GM12875 (cell line): ENCODE measurements around the gene NEK7.

Source experiments
- H3K4me3 ChIP-seq: one replicate; pipeline ENCODE4 v1.5.1; 2011; ENCODE audit warnings: low read depth, low read length, control low read depth
- TF ChIP-seq, protein P1 (sequence below): IDR thresholded peaks from 2 replicates; pipeline ENCODE4 v1.5.1; 2011; ENCODE audit warnings: low read depth, mild to moderate bottlenecking, control low read depth, inconsistent platforms, low read length, moderate library complexity, borderline replicate concordance; ENCODE audit not compliant: insufficient read depth

The NEK7 gene

DNA sequence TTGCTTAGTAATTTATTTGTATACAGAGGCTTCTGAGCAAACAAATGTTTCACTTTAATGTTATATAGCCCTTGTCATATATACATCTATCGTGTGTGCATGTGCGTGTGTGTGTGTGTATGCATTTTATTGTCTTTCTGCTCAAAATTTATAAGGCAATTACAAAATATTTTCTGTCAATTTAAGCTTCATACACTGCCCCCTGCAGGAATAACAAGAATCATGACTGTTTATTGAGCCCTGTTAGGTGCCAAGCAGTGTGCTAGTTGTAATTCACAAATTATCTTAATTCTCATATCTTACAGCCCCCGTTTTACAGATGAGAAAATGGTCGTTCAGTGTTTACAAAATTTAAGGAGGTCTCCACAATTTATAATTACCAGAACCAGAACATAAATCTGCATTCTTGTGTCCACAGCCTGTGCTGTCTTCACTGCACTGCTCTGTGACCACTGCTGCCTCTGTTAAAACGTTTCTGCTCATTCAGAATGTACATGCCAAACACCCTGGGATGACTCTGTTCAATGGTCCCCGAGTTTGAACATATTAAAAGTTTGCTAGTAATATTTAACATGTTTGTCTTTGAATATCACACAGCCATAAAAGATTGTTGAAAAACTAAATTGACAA lies 202.3 kb downstream of the NEK7 start:
- TF ChIP-seq, protein P1, sequence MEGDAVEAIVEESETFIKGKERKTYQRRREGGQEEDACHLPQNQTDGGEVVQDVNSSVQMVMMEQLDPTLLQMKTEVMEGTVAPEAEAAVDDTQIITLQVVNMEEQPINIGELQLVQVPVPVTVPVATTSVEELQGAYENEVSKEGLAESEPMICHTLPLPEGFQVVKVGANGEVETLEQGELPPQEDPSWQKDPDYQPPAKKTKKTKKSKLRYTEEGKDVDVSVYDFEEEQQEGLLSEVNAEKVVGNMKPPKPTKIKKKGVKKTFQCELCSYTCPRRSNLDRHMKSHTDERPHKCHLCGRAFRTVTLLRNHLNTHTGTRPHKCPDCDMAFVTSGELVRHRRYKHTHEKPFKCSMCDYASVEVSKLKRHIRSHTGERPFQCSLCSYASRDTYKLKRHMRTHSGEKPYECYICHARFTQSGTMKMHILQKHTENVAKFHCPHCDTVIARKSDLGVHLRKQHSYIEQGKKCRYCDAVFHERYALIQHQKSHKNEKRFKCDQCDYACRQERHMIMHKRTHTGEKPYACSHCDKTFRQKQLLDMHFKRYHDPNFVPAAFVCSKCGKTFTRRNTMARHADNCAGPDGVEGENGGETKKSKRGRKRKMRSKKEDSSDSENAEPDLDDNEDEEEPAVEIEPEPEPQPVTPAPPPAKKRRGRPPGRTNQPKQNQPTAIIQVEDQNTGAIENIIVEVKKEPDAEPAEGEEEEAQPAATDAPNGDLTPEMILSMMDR: no peak

DNA sequence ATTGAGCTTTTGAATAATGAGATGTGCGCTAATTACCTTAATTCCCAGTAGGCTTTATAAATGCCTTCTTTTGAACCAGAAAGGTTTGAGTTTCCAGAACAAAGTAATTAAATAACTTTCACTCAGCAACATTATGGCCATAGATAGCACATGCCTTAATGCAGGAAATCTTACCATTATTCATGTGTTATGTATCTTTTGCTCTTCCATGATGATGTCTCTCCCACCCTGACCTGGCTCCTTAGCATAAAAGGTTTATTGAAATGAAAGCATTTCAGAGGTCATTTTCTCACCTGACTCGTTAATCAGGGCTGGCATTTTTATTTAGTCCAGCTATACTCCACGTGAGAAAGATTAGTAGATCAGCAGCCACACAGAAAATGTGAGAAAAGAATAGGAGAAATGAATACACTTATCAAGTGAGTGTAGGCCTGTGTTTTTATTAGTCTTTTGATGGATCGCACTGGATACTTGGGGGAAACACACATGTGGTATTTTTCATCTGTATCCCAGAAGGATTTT lies 203.5 kb downstream of the NEK7 start:
- H3K4me3 ChIP-seq: no peak overlapping the region
- TF ChIP-seq, protein P1: no peak

More for the DNA sequence above, 202.3 kb downstream of the NEK7 start:
- H3K4me3 ChIP-seq: no peak overlapping the region

DNA sequence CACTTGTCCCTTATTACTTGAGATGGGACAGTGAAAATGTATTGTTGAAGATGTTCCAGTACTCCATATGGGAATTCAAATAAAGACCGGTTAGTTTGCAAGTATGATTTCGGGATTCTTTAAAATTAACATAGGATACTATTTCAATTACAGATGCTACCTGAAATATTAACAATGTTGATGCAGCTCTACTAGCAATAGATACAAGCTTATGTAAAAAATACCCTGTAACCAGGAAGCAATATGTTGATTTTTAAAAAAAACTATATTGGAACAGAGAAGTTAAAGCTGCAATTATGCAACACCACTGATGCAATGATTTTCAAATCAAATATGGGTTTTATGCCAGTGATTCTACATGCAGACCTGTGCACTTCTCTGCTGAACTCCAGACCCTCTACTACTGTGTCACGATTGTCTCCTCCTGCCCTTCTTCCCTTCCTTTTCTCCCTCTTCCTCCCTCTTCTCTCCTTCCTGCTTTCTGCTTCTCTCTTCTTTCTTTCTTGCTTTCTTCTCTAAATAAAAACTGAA lies 204.5 kb downstream of the NEK7 start:
- H3K4me3 ChIP-seq: no peak overlapping the region
- TF ChIP-seq, protein P1: no peak

DNA sequence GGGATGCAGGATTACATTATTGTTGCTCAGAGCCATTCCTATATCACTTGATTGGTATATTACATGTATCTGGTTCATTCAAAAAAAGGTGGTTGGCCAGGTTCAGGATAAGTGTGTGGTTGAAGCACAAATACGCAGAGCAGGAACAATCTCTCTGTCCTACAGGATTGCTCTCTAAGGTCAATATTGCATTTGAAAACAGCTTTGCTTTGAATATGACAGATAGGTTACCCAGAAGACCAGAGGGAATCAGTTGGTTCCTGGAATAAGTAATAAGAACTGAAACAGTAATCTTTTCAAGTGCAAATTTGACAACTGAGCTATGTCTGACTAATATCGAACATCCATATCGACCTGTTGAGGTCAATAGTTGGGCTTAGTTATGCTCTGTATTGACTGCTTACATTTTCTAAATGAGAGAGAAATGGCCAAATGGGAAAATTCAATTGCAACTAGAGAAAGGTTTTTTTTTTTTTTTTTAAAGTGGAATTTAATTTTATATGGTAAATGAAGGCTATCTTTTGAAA lies 206.9 kb downstream of the NEK7 start:
- H3K4me3 ChIP-seq: no peak overlapping the region
- TF ChIP-seq, protein P1: no peak

DNA sequence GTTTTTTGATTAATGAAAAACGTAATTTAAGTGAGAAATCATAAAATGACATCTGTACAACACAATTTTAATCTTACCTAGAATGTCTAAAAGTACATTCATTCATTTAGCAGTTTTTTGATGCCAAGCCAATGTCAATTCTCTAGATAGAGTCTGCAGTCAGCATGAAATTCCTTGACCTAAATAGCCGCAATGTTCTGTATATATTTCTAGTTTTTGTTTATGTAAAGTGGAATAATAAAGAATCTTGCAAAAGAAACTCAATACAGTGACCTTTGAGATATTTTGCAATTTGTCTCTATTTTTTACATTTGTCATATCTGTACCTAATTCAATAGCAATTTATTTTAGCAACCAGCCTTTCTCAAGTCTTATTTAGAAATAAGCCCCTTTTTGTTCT lies 207.7 kb downstream of the NEK7 start:
- TF ChIP-seq, protein P1: no peak
- no peak overlapping the region for H3K4me3 ChIP-seq

DNA sequence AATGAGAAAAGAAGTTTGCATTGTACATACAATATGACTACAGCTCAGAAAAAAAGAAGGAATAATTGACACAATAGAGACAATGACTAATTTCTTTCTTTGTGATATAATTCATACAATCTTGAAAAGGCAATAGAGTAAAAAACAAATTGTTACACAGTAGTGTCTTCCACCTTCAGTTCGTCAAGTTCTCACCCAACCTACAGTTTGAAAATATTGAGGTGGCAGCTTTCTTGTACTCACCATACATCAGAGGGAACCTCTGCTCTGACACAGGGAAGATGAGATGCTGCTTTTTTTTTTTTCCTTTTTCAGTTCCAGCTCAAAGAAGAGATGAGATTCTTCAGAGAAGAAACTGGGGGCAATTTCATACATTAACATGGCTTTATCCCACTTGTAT lies 210.5 kb downstream of the NEK7 start:
- TF ChIP-seq, protein P1: no peak
- H3K4me3 ChIP-seq: no peak overlapping the region

DNA sequence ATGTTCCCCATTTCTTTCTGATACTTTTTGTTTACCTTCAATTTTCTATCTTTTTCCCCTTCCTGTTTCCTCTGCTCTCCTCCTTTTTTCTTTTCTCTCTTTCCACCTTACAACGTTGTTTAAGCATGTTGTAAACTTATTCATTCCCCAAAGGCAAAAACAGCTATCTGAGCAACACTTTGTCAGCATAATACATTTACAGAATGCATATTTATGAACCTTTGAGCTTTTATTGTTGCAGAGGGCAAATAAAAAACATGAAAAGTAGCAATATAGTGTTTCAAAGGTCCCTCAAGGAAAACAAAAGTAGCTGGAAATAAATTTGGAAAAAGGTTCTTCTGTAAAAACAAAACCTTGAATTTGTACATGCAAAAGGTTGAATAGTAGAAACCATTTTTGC lies 214.2 kb downstream of the NEK7 start:
- no peak overlapping the region for H3K4me3 ChIP-seq
- TF ChIP-seq, protein P1: no peak
